SHP77 (cell line): ENCODE results near the gene CLRN2.
"Not testable (repeated sequence)": the region's sequence is repeated elsewhere in the genome, so short reads cannot be mapped to it uniquely, and the experiment has no call there.

Source experiments
- DNase-seq, 2 experiments: peaks; one replicate each; lab custom pipeline; 2025; lab: John Stamatoyannopoulos, UW

CLRN2 gene

DNA sequence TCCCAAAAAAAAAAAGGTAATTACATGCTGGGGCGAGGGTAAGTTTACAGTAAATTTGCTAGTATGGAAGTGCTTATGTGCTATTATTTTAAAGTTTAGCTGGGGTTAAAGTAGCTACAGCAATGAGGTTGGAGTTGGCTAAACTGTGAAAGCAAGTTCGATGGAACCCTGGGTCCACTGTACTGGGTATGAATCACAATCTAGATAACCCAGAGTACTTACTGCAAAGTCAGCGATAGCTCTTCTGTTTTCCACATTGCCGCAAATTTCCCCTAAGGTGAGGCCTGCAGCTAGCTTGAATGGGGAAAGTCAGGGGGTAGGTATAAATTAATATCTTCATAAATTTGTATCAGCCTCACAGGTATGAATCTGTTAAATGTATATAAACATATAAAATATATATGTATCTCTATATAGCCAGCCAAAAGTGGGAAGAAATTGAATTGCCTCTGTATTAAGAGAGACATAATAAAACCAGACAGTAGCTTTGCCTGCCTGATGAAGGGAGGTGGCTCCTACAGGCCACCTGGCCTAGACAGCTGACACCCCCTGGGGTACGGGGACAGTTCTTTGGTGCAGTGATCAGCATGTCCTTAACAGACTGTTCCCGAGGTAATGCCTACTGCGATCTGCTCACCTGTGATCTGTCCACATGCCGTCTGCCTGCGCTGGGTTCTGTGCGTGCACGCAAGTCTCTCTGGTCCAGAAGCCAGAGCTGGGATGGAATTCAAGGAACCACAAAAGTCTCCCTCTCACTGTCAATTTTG lies 30.6 kb downstream of the CLRN2 start:
- no peak for DNase-seq

DNA sequence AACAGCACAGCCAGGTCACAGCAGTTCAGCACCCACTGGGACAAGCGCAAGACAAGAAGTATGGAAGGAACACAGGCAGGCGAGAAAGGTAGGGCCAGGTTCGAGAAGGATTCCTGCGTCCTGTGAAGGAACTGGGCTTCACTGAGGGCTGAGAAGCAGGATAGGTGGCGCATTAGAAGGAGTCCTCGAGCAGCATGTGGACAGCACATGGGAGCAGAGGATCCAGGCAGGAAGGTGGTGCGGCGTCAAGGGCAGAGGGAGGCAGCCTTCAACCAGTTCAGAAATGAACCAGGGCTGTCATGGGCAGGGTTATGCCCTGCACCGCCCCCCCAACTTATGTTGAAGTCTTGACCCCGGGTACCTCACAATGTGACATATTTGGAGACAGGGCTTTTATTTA lies 31.3 kb downstream of the CLRN2 start:
- DNase-seq, result no peak

- DNase-seq, result no peak
These were observed 31.7 kb downstream of the CLRN2 start for GRCh38 chr4:17546678-17547077.

DNA sequence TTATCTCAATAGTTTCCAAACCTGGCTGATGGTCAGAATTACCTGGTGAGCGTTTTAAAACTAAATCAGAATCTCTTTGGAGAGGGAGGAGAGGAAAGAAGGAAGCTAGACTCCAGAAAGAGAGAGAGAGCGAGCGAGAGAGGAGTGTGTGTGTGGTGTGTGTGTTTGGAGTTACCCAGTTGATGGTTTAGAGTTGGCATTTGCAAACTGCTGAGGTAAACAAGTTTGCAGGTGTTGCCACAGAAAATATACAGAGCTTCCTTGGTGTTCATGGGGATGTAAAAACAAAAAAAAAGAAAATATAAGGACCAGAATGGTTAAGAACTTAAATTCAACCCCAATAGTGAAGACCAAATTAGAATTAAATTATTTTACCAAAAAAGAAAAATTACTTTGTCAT lies 35.6 kb downstream of the CLRN2 start:
- no peak for DNase-seq

GRCh38 chr4:17552427-17552826 lies 37.5 kb downstream of the CLRN2 start:
- no peak for DNase-seq

DNA sequence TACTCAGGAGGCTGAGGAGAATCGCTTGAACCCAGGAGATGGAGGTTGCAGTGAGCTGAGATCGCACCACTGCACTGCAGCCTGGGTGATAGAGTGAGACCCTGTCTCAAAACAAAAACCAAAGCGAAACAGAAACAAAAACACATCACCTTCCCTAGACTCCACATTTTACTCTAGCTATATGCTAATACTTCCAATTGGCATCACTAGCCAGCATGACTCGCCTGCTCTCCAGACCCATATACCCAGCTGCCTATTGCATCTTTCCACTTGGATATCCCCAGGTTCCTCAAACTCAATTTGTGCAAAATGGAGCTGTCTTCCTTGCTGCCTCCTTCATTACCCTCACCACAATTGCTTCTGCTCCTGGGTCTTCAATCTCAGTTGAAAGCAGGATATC lies 39.6 kb downstream of the CLRN2 start:
- DNase-seq, result no peak

GRCh38 chr4:17556498-17556897 lies 41.5 kb downstream of the CLRN2 start:
- DNase-seq, result no peak

DNA sequence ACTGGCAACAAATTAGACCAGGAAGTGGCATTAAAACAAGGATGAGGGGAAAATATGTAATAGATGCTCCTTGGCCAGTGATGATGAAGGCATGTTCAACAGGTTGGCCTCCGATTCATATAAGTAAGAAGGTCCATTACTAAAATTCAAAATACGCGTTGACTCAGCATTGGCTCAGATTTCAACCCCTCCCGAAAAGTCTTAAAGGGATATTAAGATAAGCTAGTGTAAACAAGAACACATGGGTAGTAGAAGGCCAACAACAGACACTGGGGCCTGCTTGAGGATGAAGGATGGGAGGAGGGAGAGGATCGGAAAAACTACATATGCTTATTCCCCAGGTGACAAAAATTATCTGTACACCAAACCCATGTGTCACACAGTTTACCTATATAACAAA lies 42.9 kb downstream of the CLRN2 start:
- DNase-seq, result no peak

GRCh38 chr4:17558941-17559708 lies 44.2 kb downstream of the CLRN2 start:
- no peak for DNase-seq

DNA sequence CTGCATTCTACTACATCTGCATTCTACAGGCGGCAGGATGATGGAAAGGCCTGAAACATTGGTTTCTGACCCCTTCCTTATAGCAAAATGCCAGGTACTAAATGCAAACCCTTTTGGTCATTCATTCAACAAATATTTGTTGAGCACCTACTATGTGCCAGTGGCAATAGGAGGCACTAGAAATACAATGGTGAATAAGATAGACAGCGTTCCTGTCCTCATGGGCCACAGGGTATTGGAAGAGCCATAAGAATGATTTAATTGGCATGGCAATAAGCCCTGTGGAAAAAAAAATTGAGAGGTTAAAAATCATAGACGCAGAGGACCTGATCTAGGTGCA lies 44.7 kb downstream of the CLRN2 start:
- no peak for DNase-seq

- no peak for DNase-seq
These were observed 45.2 kb downstream of the CLRN2 start for GRCh38 chr4:17560065-17560673.

DNA sequence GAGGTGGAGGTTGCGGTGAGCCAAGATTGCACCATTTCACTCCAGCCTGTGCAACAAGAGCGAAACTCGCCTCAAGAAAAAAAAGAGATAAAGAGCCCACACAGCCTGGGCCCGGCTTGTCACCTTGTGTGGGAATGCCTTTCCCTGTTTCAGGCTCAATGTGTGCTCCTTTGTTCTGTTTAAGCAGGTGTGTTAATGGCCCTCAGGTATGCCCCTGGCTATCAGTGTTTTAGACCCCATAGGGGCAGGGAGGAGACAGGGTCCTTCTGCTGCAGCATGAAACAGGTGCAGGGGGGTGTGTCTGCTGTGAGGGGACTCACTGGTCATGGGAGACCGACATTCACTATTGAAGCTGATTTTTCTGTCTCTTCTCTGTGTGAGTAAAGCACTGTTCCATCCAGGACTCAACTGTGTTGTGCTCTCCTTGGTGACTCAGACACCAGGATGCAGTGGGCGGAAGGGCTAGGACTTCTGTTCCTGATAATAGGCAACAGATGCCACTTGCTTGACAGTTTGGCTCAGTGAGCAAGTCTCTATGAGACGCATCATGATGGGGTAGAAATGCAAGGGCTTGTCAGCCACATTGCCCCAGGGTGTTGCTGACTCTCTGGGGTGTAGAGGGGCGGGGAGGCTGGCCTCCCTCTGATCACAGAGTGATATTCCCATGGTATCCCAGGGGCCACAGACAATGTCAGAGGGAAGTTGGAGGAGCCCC lies 46.4 kb downstream of the CLRN2 start:
- no peak for DNase-seq

GRCh38 chr4:17562157-17562556 lies 47.2 kb downstream of the CLRN2 start:
- no peak for DNase-seq

DNA sequence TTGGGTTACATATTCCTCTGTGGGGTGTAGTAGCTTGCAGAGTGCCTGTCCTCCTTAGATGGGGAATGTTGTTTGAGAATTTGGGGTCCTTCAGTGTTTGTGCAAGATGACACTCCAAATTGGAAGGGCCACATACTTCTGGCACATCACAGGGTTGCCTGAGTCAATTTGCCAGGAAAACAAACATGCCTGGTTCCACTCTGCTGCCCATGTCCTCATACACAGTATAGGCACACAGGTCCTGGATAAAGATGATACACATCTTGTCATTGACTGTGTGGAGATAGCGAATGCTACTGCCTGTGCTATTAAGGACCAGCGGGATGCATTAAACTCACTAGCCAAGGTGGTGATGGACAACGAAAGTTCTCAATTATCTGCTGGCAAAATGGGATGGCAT lies 50.9 kb downstream of the CLRN2 start:
- no peak for DNase-seq

- DNase-seq, result no peak
These were observed 52.3 kb downstream of the CLRN2 start for GRCh38 chr4:17567271-17567670.

DNA sequence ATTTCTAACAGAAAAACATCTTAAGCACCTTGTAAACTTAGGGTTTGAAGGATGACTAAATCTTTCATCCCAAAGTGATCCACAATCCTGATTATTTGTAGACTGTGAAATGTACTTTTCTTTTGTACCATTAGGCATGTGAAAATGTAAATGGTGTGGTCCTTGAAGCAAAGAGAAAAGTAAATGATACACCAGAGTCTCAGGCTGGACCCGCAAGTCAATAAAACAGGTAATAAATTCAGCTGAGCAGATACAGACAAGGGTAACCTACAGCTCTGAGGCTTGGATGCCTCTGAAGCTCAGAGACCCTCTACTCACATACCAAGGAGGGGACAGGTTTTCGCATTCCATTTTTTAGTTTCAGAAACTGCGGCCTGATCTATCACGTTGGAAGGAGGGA lies 59.2 kb downstream of the CLRN2 start:
- DNase-seq, result no peak

DNA sequence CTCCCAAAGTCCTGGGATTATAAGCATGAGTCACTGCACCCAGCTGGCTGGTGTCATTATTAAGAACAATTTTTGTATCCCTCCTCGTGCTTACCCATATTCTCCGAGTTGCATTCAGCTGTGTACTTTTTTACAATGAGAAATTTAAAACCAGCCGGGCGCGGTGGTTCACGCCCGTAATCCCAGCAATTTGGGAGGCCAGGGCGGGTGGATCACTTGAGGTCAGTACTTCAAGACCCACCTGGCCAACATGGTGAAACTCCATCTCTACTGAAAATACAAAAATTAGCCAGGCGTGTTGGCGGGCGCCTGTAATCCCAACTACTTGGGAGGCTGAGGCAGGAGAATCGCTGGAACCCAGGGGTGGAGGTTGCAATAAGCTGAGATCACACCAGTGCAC lies 60.2 kb downstream of the CLRN2 start:
- not testable (repeated sequence) for DNase-seq
